ENCODE data around the gene BRD9.
A peak's percentile ranks its signal among the peaks of the same experiment; 100 is the strongest.

The BRD9 gene

DNA sequence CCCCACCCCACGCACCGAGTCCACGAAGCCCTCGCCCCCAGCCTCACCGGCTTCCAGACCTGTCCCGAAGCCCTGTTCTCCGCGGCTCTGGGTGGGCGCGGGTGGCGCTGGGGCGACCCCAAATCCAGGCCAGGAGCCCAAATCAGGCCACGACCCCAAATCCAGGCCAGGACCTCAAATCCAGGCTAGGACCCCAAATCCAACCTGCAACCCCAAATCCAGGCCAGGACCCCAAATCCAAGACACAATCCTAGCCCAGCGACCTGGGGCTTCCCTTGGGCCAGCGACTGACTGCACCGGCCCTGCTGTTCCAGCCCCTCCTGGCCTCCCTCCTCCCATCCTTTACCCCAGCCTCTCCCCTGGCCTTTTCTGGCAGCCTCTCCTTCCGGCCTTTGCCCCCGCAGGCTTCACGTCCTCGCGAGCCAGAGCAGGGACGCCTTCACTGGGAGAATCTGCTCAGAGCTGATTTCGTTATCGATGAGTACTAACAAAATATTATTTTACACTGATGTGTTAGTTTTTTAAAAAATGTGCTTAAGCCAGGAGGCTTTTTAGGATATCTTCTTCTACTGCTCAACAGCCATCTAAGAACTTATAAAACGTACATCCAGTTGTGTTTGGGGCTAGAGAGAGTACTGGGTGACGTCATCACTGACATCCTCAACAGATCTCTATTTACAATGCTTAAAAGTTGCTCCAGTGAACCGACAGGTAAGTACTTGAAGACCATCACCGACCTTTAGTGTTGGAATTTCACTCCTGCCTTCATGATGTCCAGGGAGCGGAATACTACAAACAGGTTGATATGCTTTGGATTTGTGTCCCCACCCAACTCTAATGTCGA is 34.8 kb upstream of the BRD9 start:
- Histone ChIP-seq H3K9me2 (ENCODE audit: low read depth, low read length) (no peaks in the 10 kb centered on the region), H3K4me2 (ENCODE audit: low read length) (no peak overlapping the region), H4K20me1 (ENCODE audit: insufficient read depth, low read length) (no peaks in the 10 kb centered on the region), H3K9me3 (ENCODE audit: low read length) (no peaks in the 10 kb centered on the region), H3K36me3 (ENCODE audit: insufficient read depth, low read length) (no peaks in the 10 kb centered on the region), H3K4me3 (ENCODE audit: low read depth, low read length, poor library complexity, severe bottlenecking) (no peak overlapping the region), H3K27me3 (ENCODE audit: insufficient read depth, low read length) (no peaks in the 10 kb centered on the region), H3F3A (ENCODE audit: insufficient read depth, low read length) (no peaks in the 10 kb centered on the region), H3K4me1 (ENCODE audit: insufficient read depth, low read length, severe bottlenecking) (no peaks in the 10 kb centered on the region), H2AFZ (ENCODE audit: low read length) (no peak overlapping the region), H3K79me2 (ENCODE audit: insufficient read depth, low read length) (no peaks in the 10 kb centered on the region), H3K9ac (ENCODE audit: low read length) (no peak overlapping the region), H3K27ac (ENCODE audit: low read depth, low read length, poor library complexity, severe bottlenecking) (no peak overlapping the region)
- TF ChIP-seq, protein P1, sequence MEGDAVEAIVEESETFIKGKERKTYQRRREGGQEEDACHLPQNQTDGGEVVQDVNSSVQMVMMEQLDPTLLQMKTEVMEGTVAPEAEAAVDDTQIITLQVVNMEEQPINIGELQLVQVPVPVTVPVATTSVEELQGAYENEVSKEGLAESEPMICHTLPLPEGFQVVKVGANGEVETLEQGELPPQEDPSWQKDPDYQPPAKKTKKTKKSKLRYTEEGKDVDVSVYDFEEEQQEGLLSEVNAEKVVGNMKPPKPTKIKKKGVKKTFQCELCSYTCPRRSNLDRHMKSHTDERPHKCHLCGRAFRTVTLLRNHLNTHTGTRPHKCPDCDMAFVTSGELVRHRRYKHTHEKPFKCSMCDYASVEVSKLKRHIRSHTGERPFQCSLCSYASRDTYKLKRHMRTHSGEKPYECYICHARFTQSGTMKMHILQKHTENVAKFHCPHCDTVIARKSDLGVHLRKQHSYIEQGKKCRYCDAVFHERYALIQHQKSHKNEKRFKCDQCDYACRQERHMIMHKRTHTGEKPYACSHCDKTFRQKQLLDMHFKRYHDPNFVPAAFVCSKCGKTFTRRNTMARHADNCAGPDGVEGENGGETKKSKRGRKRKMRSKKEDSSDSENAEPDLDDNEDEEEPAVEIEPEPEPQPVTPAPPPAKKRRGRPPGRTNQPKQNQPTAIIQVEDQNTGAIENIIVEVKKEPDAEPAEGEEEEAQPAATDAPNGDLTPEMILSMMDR (IDR thresholded peaks at IDR 0.05; ENCODE audit: low read length), result no peak
- TF ChIP-seq EZH2 (IDR thresholded peaks at IDR 0.05; ENCODE audit: borderline replicate concordance, low read length), result no peak

DNA sequence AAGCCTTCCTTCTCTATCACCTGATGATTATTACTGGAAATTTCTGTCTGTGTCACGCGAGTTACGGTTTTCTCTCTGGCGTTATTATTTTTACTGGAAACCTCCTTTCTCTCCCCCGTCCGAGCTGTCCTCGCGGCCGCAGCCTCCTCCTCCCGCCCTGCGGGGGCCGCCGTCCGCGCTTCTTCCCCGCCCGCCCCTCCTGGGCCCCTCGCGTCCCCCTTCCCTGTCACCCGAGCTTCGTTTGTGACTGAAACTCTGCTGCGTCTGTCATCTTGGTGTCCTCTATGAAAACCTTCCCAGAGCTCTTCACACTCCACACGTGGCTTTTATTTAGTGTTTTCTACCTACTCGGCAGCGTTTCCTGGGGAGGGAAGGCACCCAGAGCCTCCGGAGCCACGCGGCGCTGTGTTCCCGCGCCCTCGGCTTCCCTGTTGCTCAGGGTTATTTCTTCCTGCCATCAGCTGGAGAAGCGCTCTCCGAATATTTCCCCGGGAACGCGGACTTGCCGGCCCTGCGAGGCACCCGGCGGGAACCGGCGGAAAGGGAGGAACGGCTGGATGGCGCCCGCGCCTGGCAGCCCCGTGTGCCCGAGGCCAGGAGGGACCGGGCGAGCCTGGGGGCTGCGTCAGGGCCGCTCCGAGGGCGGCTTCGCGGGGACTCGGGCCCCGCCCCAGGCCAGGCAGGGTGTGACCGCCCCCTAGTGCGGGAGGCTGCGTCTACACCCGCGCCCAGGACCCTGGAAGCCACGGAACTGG is 34.0 kb upstream of the BRD9 start:
- H3K4me2 ChIP-seq (ENCODE audit: low read length), result no peak overlapping the region
- H3K9me2 ChIP-seq (ENCODE audit: low read depth, low read length), result no peaks in the 10 kb centered on the region
- H4K20me1 ChIP-seq (ENCODE audit: insufficient read depth, low read length), result no peaks in the 10 kb centered on the region
- H3K36me3 ChIP-seq (ENCODE audit: insufficient read depth, low read length), result no peaks in the 10 kb centered on the region
- no peaks in the 10 kb centered on the region for H3K9me3 ChIP-seq (ENCODE audit: low read length)
- no peak overlapping the region for H3K4me3 ChIP-seq (ENCODE audit: low read depth, low read length, poor library complexity, severe bottlenecking)
- H3K4me1 ChIP-seq (ENCODE audit: insufficient read depth, low read length, severe bottlenecking), result no peaks in the 10 kb centered on the region
- H3K9ac ChIP-seq (ENCODE audit: low read length), result no peak overlapping the region
- no peak overlapping the region for H2AFZ ChIP-seq (ENCODE audit: low read length)
- TF ChIP-seq EZH2 (IDR thresholded peaks at IDR 0.05; ENCODE audit: borderline replicate concordance, low read length), result no peak
- TF ChIP-seq, protein P1 (IDR thresholded peaks at IDR 0.05; ENCODE audit: low read length), result no peak
- H3K27me3 ChIP-seq (ENCODE audit: insufficient read depth, low read length), result no peaks in the 10 kb centered on the region
- no peak overlapping the region for H3K27ac ChIP-seq (ENCODE audit: low read depth, low read length, poor library complexity, severe bottlenecking)
- H3K79me2 ChIP-seq (ENCODE audit: insufficient read depth, low read length), result no peaks in the 10 kb centered on the region
- H3F3A ChIP-seq (ENCODE audit: insufficient read depth, low read length), result no peaks in the 10 kb centered on the region

DNA sequence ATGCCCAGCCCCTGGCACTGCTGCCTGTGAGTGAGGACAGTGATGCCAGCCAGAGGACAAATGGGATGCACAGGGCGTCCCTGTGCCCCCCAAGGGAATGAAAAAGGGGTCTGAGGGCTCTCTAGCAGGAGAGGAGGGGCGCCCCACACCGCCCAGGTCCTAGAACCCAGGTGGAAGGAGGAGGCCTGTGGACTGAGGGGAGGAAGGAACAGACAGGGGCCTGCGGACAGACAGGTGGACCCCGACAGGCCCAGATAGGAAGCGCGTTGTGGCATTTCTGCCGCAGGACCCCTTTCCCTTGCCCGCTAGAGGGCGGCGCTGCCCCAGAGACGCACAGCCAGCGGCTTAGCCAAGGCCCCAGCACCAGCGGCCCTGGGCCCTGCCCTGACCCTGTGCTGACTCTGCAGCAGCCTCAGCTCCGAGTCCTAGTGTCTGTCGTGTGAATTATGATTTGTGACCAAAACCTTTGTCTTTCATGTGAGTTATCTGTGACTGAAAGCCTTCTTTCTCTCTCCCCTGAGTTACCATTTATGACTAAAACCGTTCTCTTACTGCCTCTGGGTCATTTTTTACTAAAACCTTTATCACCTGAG is 30.8 kb upstream of the BRD9 start:
- H3K4me2 ChIP-seq (ENCODE audit: low read length), result no peak overlapping the region

More for the DNA sequence above, 30.8 kb upstream of the BRD9 start:
- H3K27me3 ChIP-seq (ENCODE audit: insufficient read depth, low read length), result no peaks in the 10 kb centered on the region
- peaks cover 8% of the 10 kb centered on the region for H3K36me3 ChIP-seq (ENCODE audit: insufficient read depth, low read length)
- H3K9me2 ChIP-seq (ENCODE audit: low read depth, low read length), result no peaks in the 10 kb centered on the region
- H3K4me3 ChIP-seq (ENCODE audit: low read depth, low read length, poor library complexity, severe bottlenecking), result no peak overlapping the region
- no peak for TF ChIP-seq EZH2 (IDR thresholded peaks at IDR 0.05; ENCODE audit: borderline replicate concordance, low read length)
- TF ChIP-seq, protein P1 (IDR thresholded peaks at IDR 0.05; ENCODE audit: low read length), result peak; percentile 77
- H3K4me1 ChIP-seq (ENCODE audit: insufficient read depth, low read length, severe bottlenecking), result no peaks in the 10 kb centered on the region
- no peak overlapping the region for H2AFZ ChIP-seq (ENCODE audit: low read length)
- no peaks in the 10 kb centered on the region for H3K9me3 ChIP-seq (ENCODE audit: low read length)
- H3K79me2 ChIP-seq (ENCODE audit: insufficient read depth, low read length), result no peaks in the 10 kb centered on the region
- H3K9ac ChIP-seq (ENCODE audit: low read length), result no peak overlapping the region
- H3F3A ChIP-seq (ENCODE audit: insufficient read depth, low read length), result no peaks in the 10 kb centered on the region
- H3K27ac ChIP-seq (ENCODE audit: low read depth, low read length, poor library complexity, severe bottlenecking), result no peak overlapping the region
- H4K20me1 ChIP-seq (ENCODE audit: insufficient read depth, low read length), result no peaks in the 10 kb centered on the region
